Measurements from ENCODE around the gene WDR20.
"Not testable (repeated sequence)": the region's sequence is repeated elsewhere in the genome, so short reads cannot be mapped to it uniquely, and the experiment has no call there.

WDR20 gene

GRCh38 chr14:102134719-102135118 lies 5.0 kb upstream of the WDR20 start:
- FAIRE-seq: not testable (repeated sequence)

DNA sequence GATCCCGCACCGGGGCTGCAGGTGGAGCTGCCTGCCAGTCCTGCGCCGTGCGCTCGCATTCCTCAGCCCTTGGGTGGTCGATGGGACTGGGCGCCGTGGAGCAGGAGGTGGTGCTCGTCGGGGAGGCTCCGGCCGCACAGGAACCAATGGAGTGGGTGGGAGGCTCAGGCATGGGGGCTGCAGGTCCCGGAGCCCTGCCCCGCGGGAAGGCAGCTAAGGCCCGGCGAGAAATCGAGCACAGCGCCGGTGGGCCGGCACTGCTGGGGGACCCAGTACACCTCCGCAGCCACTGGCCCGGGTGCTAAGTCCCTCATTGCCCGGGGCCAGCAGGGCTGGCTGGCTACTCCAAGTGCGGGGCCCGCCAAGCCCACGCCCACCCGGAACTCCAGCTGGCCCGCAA lies 4.2 kb upstream of the WDR20 start:
- FAIRE-seq: not testable (repeated sequence)

DNA sequence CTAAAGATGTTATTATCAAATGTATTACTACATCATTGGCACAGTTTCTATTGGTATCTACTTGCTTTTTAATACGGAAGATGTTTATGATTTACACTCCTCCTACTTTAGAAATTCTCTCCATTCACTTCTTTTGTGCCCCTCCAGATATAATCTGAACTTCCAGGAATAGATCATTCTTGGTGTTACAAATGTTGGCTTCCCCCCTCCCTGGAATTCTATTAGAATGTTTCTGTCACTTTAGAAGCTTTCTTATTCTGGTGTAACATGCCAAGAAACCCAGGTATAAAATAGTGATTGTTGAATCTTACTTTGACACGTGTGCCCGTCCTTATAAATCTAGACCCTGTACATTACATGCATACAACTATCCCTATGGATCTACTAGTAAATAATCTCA lies 1.2 kb upstream of the WDR20 start:
- no peak for FAIRE-seq

GRCh38 chr14:102138961-102139285 lies 774 bp upstream of the WDR20 start:
- FAIRE-seq: no peak

- no peak for FAIRE-seq
Observed at GRCh38 chr14:102140027-102140749, 491 bp downstream of the WDR20 start.

DNA sequence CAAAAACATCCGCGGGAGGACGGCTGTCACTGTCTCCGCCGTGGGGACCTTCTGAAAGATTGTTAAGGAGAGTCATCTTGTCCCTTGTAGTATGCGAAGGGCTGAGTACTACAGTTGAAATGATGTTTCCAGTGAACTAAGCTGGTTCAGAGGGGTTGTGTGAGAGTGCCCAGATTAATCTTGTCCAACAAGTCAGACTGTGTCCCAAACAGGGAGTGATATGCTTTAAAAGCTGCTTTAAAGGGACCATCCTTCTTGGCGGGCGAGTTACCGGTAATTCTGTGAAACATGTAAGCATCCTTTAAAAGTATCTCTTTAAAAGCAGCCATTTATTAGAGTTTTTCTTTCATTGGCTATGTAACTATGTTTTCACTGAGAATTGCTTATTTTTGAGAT lies 1.1 kb downstream of the WDR20 start:
- no peak for FAIRE-seq

DNA sequence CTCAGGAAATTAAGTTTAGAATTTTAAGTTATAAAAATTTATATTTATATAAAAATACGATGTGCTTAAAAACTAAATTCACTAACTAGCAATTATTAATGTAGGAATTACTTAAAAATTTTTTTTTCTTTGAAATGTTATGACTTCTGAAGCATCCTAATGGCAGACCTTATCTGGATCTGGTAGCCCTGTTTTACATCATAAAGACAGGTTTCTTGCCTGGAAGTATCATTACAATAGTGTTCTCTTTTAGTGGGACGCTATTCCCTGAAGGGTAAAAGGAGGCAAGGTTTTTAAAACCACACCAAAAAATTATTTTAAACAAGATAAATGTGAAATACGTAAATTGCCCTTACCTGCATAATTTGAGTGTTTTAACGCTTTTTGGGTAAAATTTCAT lies 2.1 kb downstream of the WDR20 start:
- FAIRE-seq: peak; percentile 41

- no peak for FAIRE-seq
Observed at GRCh38 chr14:102144914-102145313, 5.2 kb downstream of the WDR20 start.

DNA sequence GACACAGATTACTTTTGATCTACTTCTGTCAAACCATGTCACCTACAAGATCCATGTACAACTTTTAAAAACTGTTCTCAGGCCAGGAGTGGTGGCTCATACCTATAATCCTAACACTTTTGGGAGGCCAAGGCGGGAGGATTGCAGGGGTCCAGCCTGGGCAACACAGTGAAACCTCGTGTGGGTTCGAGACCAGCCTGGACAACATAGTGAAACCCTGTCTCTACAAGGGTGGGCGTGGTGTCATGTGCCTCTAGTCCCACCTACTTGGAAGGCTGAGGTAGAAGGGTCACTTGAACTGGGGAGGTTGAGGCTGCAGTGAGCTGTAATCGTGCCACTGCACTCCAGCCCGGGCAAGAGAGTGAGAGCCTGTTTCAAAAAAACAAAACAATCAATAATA lies 5.7 kb downstream of the WDR20 start:
- no peak for FAIRE-seq

DNA sequence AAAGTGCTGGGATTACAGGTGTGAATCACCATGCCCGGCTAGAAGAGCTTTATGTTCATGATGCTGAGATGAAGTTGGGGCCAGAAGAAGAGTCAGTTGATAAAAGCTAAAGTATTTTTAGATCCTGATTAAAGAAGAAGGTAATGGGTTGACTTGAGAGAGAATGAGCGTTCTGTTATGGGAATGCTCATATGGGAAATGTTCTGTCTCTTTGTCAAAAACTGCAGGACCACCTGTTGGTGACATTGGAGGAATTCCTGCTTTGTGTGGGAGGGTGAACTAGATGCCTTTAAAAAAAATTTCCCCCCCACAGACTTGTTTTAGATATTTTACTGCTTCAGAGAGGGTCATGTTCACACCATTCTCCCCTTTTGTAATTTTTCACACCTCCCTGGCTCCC lies 6.7 kb downstream of the WDR20 start:
- no peak for FAIRE-seq

DNA sequence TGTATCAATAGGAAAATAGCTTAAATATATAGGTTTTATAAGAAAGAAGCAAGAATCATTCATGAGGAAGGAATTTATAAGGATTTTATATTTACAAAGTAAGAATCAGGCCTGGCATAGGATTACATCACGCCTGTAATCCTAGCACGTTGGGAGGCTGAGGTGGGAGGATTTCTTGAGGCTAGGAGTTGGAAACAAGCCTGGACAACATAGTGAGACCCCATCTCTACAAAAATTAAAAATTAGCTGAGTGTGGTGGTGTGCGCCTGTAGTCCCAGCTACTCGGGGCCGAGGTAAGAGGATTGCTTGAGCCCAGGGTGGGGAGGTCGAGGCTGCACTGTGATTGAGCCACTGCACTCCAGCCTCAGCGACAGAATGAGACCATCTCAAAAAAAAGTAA lies 10.4 kb downstream of the WDR20 start:
- no peak for FAIRE-seq

DNA sequence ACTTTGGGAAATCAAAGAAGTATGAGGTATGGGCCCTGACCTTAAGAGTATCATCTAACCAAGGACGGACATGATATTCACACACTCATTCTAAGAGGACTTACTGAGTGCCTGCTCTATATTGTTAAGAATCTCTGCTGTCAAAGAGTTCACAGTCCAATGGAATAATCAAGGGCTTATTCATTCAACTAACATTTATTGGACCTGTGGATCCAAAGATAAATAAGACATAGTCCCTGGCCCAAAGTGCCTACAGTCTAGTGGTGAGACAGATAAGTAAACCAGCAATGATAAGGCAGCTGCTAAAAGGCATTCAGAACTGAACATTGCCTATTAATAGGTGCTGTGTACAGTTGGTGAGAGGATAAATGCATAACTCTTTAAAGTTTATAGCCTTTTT lies 11.0 kb downstream of the WDR20 start:
- FAIRE-seq: no peak

DNA sequence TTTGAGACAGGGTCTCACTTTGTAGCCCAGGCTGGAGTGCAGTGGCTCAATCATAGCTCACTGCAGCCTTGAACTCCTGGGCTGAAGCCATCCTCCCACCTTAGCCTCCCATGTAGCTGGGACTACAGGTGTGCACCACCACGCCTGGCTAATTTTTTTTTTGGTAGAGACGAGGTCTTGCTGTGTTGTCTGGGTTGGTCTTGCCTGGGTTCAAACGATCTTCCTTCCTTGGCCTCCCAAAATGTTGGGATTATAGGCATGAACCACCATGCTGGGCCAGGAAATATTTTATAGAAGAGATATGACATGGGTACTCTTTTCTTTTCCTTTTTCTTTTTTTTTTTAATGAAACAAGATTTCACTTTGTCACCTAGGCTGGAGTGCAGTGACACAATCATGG lies 11.7 kb downstream of the WDR20 start:
- FAIRE-seq: not testable (repeated sequence)

DNA sequence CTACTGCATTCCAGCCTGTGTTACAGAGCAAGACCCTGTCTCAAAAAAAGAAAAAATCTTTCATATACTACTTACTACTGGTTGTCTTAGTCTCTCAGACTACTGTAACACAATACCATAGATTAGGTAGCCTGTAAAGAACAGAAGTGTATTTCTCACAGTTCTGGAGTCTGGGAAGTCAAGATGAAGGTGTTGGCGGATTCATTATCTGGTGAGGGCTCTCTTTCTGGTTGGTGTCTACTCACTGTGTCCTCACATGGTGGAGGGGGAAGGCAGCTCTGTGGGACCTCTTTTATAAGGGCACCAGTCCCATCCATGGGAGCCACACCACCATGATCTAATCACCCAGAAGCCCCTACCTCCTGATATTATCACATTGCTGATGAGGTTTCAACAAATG lies 14.4 kb downstream of the WDR20 start:
- no peak for FAIRE-seq

DNA sequence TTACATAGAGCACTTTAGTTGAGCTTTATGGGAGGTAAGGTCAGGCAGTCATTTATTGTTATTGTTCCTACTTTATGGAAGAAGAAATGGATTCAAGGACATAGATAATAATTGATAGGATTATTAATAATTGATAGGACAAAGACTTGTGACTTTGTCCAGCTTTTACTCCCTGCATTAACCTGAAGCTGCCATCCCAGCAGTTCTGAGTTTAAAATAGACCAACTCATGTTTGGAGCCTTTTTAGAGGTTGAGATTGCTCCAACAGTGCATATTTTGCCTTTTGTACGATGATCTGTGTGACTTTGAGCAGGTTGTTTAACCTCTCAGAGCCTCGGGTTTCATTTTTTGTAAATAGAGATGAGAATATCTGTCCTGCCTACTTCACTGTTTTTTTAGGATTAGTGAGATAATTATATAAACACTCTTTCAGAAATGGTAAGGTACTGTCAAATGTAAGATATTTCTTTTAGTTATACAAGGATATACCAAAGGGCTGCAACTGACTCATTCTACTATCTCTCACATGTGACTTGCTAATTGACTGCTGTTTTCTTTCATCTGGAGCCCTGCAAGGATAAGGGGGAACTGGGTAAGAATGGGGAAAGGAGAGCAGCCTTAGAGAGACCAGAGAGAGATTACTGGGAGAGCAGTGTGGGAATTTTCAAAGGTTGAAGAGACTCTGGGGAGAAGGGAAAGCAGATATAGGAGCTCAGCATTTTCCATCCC lies 15.3 kb downstream of the WDR20 start:
- FAIRE-seq: no peak

DNA sequence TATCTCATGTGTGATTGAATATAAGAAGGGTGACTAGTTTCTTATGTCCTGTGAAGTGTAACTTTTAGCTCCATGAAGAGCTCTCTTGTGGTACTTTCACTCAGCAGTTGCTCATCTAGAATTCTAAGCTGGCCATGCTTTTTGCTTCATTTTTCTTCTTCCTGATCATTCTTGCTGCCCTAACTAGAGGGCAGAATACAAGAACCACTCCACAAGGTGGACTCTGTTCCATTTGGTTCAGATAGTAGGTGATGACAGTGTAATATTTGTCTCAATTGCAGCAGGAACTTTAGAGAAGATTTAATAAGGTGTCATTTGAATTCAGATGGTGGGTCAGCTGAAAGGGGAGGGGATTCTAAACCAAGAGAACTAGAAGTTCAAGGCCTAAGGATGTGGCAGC lies 17.6 kb downstream of the WDR20 start:
- FAIRE-seq: no peak

- no peak for FAIRE-seq
Observed at GRCh38 chr14:102158797-102159196, 19.1 kb downstream of the WDR20 start.

DNA sequence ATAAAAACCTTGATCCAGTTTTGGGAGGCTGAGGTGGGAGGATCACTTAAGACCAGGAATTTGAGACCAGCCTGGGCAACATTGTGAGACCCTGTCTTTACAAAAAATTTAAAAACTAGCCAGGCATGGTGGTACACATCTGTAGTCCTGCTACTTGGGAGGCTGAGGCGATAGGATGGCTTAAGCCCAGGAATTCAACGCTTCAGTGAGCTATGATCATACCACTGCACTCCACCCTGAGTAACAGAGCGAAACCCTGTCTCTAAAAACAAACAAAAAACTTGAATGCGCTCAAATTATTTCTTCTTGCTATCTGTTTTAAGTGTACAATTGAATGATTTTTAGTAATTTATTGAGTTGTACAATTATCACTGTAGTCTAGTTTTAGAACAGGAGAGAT lies 20.1 kb downstream of the WDR20 start:
- no peak for FAIRE-seq

GRCh38 chr14:102162487-102162886 lies 22.8 kb downstream of the WDR20 start:
- FAIRE-seq: no peak

DNA sequence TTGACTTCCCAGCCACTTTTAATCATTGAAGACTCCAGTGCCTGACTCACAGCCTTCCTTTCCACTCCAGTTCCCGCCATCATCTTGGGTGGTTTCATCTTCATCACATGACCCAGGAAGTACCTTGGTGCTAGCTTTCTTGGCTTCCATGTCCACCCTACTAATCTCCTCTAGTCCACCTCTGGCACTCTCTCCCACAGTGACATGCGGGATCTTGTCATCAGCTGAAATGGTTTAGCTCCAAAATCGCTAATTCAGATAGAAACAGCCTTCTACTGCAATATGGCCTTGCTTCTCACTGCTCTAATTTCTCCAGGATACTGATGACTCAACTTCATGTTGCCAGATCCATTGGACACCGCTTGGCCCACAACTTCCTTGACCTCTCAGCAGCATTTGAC lies 24.5 kb downstream of the WDR20 start:
- FAIRE-seq: no peak

DNA sequence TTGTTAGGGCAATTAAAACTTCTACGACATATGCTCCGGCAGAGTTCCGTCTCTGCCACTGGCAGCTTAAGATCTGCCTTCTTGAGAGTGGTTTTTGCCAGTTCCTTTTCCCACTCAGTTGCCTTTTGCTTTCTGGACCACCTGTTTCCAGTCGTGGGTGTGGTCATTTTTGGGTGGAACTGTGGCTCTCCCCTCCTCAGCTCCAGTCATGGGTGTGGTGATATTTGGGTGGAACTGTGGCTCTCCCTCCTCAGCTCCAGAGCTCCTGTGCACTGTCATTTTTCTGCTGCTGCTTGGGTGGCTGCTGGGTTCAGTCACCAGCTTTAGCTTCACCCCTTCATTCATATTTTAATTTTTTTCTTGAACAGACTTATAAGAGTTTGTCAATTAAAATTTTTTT lies 25.3 kb downstream of the WDR20 start:
- no peak for FAIRE-seq

DNA sequence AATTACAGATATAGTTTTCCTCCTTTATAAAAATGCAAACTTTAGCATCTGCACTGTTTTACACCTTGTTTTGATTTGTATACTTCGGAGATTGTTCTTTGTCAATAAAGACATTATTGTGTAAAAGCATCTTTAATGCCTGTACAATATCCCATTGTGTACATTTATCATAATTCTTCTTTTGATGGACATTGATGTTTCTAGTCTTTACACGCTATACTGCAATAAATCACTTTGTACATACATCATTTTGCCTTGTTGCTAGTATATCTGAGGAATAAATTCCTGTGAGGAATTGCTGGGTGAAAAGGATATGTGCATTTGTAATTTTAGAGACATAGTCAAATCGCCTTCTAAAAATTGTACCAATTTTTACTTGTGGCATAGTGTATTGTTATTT lies 30.4 kb downstream of the WDR20 start:
- FAIRE-seq: no peak

GRCh38 chr14:102171173-102172020 lies 31.7 kb downstream of the WDR20 start:
- FAIRE-seq: no peak

- FAIRE-seq: not testable (repeated sequence)
Observed at GRCh38 chr14:102172021-102172272, 32.2 kb downstream of the WDR20 start.

Data from G401.6 (cell line).